NCI-H2171 treated with DMSO at 0.1 percent for 48 hours (cell line): ENCODE results near the gene TLE4.
A peak's percentile ranks its signal among the peaks of the same experiment; 100 is the strongest.

ENCODE experiments used
- DNase-seq: peaks from one replicate; lab custom pipeline; 2025; lab: John Stamatoyannopoulos, UW

TLE4 gene

GRCh38 chr9:79691496-79691895, 119.7 kb downstream of the TLE4 start:
- no peak for DNase-seq

- no peak for DNase-seq
Observed at GRCh38 chr9:79692857-79693571, 121.2 kb downstream of the TLE4 start.

GRCh38 chr9:79693750-79694149, 122.0 kb downstream of the TLE4 start:
- no peak for DNase-seq

GRCh38 chr9:79694208-79694607, 122.4 kb downstream of the TLE4 start:
- no peak for DNase-seq

GRCh38 chr9:79694676-79695400, 123.1 kb downstream of the TLE4 start:
- no peak for DNase-seq

GRCh38 chr9:79695531-79696175, 123.9 kb downstream of the TLE4 start:
- no peak for DNase-seq

- DNase-seq: no peak
Observed at GRCh38 chr9:79698967-79699366, 127.2 kb downstream of the TLE4 start.

GRCh38 chr9:79699479-79699878, 127.7 kb downstream of the TLE4 start:
- DNase-seq: no peak

GRCh38 chr9:79700607-79701360, 129.0 kb downstream of the TLE4 start:
- no peak for DNase-seq

GRCh38 chr9:79701651-79702050, 129.9 kb downstream of the TLE4 start:
- no peak for DNase-seq

GRCh38 chr9:79705704-79706103, 133.9 kb downstream of the TLE4 start:
- DNase-seq: no peak

GRCh38 chr9:79706512-79706911, 134.7 kb downstream of the TLE4 start:
- DNase-seq: no peak

- no peak for DNase-seq
Observed at GRCh38 chr9:79707589-79707988, 135.8 kb downstream of the TLE4 start.

- no peak for DNase-seq
Observed at GRCh38 chr9:79708541-79708940, 136.8 kb downstream of the TLE4 start.

- no peak for DNase-seq
Observed at GRCh38 chr9:79709743-79710674, 138.2 kb downstream of the TLE4 start.

- DNase-seq: no peak
Observed at GRCh38 chr9:79711874-79712273, 140.1 kb downstream of the TLE4 start.

- DNase-seq: peak; percentile 14
Observed at GRCh38 chr9:79719021-79719420, 147.3 kb downstream of the TLE4 start.

GRCh38 chr9:79719989-79720388, 148.2 kb downstream of the TLE4 start:
- no peak for DNase-seq

- DNase-seq: no peak
Observed at GRCh38 chr9:79731171-79731890, 159.6 kb downstream of the TLE4 start.

GRCh38 chr9:79735023-79735779, 163.4 kb downstream of the TLE4 start:
- DNase-seq: no peak
